ENCODE measurements around the gene MAP1S.

MAP1S gene

DNA sequence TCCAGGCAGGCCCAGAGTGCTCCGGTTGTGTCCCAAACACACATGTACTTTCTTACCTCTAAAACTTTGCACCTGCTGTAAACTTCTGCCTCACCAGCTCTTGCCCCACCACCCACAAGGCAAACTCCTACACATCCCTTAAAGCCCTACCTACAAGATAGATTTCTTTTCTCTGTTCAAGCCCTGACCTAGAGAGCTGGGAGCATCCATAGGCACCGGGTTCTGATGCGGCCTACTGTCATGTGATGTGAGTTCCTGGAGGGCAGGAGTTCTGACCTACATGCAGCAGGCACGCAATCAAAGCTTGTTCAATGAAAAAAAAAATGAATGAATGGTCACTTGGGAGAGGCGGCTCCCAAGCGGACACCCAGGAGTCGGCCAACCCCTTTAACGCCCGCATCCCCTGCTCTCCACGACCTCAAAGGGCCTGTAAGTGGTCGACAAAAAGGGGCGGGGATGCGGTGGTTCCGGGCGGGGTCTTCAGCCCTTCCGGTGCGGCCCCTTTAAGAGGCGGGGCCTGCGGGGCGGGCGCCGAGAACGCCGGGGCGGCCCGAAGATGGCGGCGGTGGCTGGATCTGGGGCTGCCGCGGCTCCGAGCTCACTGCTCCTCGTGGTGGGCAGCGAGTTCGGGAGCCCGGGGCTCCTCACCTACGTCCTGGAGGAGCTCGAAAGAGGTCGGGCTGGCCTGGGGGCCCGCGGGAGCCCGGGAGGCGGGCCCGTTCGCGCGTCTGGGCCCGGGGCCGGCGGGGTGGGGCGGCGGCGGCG is at the start of gene MAP1S:
Gene MAP1S, plus strand, starts transcription at position 534 of the 765 bp plus-strand sequence. Its CDS starts 23 bp downstream, at position 557.
- DNase-seq, result peak; percentile 85

- no peak for DNase-seq
Measured at GRCh38 chr19:17671906-17672305, 47.4 kb upstream of the MAP1S start.

GRCh38 chr19:17673937-17674799 is 45.1 kb upstream of the MAP1S start:
- no peak for DNase-seq

DNA sequence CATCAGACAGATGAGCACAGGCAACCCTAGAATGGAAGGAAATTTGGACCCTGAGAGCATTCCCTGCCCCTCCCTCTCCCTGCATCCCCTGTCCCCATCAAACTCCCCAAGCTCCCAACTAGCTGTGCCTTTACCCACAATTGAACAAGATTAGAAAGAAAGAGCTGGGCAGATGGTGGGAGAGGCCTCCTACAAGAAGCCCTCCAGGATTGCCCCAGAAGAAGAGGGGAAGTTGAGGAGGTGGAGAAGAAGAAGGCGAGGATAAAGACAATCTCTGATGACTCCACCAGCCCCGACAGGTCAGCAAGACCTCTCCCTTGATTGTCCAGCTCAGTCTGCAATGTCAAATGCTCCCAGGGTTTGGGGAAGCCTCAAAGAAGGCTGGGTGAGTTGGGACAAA is 43.0 kb upstream of the MAP1S start:
- DNase-seq, result no peak

DNA sequence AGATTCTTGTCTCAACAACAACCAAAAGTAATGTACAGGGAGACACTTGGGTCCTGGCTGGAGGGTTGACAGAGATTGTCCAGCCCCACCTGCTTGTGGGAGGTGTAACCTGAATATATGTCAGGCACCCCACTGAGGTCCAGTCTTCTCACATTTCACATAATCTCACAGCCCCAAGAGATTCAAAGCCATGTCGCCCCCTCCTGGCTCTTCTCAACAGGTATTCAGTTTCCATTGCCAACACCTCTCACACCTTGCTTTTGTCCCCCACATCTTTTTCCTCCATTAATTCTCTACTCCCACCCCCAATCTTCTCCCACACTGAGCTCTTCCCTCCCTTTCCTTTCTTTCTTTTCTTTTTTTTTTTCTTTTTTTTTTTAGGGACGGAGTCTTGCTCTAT is 42.3 kb upstream of the MAP1S start:
- peak; percentile 89 for DNase-seq

DNA sequence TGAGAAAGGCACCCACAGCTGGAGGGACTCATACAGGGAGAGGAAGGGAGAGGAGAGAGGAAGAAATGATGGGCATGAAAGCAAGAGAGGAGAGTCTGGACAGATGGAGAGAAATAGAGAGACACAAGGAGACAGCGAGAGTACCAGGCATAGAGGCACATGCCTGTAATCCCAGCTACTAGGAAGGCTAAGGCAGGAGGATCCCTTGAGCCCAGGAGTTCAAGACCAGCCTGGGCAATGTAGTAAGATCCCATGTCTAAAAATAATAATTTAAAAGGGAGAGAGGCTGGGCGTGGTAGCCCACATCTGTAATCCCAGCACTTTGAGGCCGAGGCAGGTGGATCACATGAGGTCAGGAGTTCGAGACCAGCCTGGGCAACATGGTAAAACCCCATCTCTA is 40.4 kb upstream of the MAP1S start:
- no peak for DNase-seq

DNA sequence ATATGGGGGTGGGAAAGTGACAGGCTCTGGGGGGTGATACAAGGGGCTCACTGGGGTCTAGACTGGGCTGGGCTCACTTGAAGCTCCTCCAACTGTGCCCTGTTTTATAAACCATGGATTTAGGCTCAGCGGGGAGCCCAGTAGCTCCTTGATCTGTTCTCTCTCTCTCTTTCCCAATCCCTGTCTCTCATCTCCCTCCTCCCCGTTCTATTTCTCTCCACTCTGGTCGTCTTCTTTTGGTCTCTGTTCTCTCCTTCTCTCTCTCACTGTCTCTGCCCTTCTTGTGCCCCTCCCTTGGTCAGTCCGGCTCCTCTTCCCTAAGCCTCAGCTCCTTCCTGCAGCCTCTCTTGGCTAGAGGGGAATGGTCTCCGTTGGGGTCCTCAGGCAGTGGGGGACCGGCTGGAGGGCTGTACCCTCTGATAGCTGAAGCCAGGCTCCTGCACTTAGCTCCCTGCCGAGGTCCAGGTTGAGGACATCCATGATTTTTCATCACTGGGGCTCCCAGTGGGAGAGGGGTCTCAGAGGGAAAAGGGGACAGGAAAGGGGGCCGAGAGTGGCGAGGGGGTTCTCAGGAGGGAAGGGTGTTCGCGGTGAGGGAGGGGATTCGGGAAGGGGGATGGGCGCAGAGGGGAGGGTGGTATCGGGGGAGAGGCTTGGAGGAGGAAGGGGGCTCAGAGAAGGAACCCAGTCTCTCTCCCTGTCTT is 39.6 kb upstream of the MAP1S start:
- DNase-seq, result no peak

DNA sequence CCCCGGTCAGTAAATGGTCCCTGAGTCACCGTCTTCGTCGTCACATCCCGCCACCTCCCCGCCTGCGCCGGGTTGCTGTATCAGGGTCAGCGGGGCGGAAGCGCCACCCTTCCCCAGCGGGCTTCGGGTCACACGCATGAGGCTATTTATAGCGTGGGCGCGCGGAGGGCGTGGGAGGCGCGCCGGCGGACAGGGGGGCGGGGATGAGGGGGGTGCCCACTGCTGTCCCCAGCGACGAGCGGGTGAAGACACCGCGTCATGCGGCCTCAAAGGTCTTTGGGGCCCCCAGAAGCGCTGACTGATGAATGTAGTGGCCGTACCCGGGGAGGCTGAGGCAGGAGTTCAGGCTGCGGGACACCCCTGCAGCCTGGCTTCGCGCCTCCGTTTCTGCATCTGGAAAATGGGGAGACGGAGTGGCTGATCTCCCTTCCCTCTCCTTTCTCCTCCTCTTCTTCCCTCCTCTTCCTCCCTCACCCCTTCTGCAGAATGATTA is 39.0 kb upstream of the MAP1S start:
- DNase-seq, result no peak

- no peak for DNase-seq
Measured at GRCh38 chr19:17681505-17682125, 37.7 kb upstream of the MAP1S start.

DNA sequence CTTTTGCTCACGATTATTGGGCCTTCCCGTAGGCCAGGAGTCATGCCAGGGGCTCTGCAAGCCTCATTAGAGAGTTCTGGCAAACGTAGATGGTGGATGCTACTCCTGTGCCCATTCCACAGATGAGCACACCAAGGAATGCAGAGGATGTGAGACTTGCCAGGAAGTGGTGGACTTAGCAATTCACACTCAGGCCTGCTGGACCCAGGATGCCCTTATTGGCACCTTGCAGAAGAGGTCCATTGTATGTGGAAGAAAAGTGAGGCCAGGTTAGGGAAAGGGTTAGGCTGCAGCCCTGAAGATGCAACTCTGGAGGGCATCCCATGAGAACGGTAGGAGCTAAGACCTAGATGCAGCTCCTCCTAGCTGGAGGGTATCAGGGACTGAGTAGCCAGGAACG is 37.0 kb upstream of the MAP1S start:
- DNase-seq, result no peak

GRCh38 chr19:17683078-17683477 is 36.2 kb upstream of the MAP1S start:
- no peak for DNase-seq

GRCh38 chr19:17684256-17684655 is 35.0 kb upstream of the MAP1S start:
- DNase-seq, result no peak

- no peak for DNase-seq
Measured at GRCh38 chr19:17685451-17686022, 33.7 kb upstream of the MAP1S start.

GRCh38 chr19:17686023-17686521 is 33.2 kb upstream of the MAP1S start:
- DNase-seq, result no peak

- DNase-seq, result peak; percentile 84
Measured at GRCh38 chr19:17686592-17687024, 32.7 kb upstream of the MAP1S start.

- DNase-seq, result peak; percentile 53
Measured at GRCh38 chr19:17687141-17687856, 32.0 kb upstream of the MAP1S start.

DNA sequence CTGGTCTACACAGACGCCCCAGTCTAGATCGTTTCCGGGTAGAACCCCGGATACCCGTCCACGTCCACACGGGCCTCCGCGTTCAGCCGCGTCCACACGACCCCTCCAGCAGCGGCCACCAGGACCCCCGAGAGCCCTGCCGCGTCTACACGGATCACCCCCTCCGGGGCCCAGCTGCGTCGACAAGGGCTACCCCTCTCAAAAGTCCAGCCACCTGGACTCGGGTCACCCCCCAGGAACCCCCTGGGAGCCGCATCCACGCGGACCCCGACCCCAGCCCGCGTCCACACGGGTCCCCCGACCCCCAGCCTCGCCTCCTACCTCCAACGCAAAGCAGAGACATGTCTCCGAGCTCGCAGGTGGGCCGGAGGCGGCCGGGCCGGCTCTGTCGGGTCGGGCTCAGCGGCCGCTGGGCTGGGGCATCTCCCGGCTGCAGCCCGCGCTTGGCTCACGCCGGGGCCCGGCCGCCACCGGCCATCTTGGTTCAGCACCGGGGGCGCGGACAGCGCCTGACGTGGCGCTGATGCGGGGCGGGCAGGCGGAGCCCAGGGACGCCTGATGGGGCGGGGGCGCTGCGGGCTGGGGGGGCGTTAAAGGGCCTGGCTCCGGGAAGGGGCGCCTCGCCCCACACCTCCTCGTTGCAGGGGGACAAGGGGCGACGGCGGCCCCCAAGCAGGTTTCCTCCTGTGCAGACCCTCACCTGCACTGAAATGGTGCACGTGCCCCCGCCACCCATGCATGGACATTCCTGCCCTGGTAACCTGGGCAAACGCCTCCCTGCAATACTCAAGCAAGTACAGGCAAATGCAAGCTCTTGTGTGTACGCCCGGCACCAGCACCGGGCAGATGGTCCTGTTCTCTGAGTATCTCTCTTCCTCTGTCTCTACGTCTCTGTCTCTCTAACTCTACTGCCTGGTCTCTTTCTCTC is 31.2 kb upstream of the MAP1S start, which contains the start of gene UNC13A:
Gene UNC13A, minus strand, starts transcription at position 498 of the 928 bp plus-strand sequence. Its CDS starts 155 bp downstream, at position 343.
- DNase-seq, result peak; percentile 76

- DNase-seq, result no peak
Measured at GRCh38 chr19:17688853-17689595, 30.3 kb upstream of the MAP1S start.

DNA sequence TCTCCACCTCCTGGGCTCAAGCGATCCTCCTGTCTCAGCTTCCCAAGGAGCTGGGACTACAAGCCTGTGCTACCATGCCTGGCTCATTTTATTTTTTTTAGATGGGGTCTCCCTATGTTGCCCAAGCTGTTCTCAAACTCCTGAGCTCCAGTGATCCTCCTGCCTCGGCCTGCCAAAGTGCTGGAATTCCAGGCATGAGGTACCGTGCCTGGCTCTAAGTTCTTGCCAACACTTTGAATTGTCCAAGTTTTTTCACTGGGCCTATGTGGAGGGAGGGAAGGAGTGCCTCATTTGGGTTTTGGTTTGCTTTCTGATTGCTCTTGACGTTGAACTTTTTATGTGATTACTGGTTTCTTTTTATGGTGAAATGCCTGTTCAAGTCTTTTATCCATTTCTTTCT is 26.7 kb upstream of the MAP1S start:
- DNase-seq, result no peak

All from NCI-H146 (cell line).